Measurements from ENCODE around the gene STX1B.

Gene STX1B

GRCh38 chr16:30974348-30974747, 36.1 kb downstream of the STX1B start:
- DNase-seq, result no peak

DNA sequence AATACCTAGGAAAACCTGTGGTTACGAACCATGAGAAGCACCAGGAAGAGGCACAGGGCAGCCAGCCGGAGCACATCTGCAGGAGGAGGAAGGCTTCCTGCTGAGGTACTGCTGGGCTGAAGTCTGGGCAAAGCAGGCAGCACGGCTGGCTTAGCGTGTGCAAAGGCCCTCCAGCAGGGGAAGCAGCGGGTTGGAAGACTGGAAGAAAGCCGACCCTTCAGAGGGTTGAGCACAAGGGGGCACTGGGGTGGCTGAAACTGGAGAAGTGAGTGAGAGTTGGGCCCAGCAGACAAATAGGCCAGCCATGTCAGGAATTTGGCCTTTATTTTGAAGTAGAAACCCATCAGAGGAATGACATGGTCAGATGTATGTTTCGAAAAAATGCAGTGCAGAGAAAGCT, 37.6 kb downstream of the STX1B start:
- DNase-seq, result peak; percentile 16

DNA sequence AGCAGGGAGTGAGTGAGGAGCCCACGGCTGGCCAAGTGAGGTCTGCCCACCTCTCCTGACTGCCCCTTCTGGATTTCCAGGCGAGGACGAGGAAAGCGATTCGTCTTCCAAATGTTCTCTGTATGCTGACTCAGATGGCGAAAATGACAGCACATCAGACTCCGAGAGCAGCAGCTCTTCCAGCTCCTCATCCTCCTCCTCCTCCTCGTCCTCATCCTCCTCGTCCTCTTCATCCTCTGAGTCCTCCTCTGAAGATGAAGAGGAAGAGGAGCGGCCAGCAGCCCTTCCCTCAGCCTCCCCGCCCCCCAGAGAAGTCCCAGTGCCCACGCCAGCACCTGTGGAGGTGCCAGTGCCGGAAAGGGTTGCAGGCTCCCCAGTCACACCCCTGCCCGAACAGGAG, 39.1 kb downstream of the STX1B start:
- DNase-seq, result no peak

DNA sequence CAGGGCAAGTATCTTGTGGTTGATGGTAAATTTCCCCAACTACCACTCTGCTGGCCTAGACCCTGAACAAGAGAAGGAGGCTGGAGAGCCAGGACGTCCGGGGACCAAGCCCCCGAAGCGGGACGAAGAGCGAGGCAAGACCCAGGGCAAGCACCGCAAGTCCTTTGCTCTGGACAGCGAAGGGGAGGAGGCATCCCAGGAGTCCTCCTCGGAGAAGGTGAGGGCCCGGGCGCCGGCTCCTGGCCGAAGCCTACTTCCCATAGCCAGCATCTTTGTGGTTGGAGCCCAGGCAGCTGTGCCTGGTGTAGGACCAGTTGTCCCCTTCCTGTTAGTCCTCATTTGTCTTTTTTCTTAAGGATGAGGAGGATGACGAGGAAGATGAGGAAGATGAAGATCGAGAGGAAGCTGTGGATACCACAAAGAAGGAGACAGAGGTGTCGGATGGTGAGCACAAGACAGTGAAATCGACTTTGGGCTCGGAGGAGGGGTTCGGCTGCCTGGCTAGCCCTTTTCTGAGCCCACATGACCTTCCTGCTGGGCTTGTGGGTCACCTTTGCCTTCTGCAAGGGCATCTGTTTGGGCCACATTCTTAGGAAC, 41.1 kb downstream of the STX1B start:
- no peak for DNase-seq

GRCh38 chr16:30967795-30968194, 42.6 kb downstream of the STX1B start:
- no peak for DNase-seq

DNA sequence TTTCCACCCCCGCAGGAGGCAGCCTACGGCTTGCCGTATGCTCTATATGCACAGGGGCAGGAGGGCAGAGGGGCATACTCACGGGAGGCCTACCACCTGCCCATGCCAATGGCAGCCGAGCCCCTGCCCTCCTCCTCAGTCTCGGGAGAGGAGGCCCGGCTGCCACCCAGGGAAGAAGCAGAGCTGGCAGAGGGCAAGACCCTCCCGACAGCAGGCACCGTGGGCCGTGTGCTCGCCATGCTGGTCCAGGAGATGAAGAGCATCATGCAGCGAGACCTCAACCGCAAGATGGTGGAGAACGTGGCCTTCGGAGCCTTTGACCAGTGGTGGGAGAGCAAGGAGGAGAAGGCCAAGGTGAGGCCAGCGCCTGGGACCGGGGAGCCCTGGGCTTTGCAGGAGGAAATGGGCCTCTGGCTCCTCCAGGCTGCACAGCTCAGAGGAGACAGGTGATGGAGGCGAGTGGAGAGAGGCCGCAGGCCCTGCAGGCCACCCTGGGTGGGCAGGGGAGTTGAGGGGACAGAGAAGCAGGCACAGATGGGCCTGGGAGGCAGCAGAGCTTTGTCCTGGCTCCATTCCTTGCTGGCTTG, 44.3 kb downstream of the STX1B start:
- no peak for DNase-seq

- no peak for DNase-seq
Measured at GRCh38 chr16:30965436-30965835, 45.0 kb downstream of the STX1B start.

DNA sequence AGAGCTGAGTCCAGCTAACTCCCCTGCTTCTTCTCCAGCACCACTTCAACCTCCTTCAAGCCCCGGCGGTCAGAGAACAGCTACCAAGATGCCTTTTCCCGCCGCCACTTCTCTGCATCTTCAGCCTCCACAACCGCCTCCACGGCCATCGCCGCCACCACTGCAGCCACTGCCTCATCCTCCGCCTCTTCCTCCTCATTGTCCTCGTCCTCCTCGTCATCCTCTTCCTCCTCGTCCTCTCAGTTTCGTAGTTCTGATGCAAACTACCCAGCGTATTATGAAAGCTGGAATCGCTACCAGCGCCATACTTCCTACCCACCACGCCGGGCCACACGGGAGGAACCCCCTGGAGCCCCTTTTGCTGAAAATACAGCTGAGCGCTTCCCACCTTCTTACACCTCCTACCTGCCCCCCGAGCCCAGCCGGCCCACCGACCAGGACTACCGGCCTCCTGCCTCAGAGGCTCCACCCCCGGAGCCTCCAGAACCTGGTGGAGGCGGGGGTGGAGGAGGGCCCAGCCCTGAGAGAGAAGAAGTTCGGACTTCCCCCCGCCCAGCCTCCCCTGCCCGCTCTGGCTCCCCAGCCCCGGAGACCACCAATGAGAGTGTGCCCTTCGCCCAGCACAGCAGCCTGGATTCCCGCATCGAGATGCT, 45.7 kb downstream of the STX1B start:
- DNase-seq, result no peak

DNA sequence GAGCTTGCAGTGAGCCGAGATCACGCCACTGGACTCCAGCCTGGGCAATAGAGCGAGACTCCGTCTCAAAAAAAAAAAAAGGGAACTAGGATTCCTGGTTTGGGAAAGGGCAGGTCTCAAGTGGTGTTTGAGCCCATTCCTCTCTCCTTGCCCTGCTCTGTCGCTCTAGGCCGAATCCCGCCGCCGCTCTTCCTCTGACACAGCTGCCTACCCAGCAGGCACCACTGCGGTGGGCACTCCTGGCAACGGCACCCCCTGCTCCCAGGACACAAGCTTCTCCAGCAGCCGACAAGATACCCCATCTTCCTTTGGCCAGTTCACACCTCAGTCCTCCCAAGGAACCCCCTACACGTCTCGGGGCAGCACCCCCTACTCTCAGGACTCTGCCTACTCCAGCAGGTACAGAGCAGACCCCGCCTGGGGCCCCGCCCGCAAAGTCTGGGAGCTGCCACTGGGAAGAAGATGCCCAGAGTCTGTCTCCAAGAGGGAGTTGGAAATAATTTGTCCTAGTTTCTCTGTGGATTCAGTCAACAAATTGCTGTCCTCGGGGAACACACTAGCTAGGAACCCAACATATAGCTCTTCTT, 46.4 kb downstream of the STX1B start:
- no peak for DNase-seq

GRCh38 chr16:30961384-30961783, 49.1 kb downstream of the STX1B start:
- no peak for DNase-seq

GRCh38 chr16:30958175-30959079, 52.0 kb downstream of the STX1B start:
- peak; percentile 41 for DNase-seq

GRCh38 chr16:30957456-30958174, 52.8 kb downstream of the STX1B start, which contains the start of gene SETD1A:
Gene SETD1A (plus strand): TSS chr16:30957754. CDS start chr16:30958732, 978 bp downstream.
- peak; percentile 95 for DNase-seq

GRCh38 chr16:30956601-30957455, 53.6 kb downstream of the STX1B start:
- DNase-seq, result peak; percentile 85

GRCh38 chr16:30954993-30955392, 55.4 kb downstream of the STX1B start:
- no peak for DNase-seq

GRCh38 chr16:30953511-30954124, 56.8 kb downstream of the STX1B start:
- DNase-seq, result peak; percentile 72

- no peak for DNase-seq
Measured at GRCh38 chr16:30953111-30953510, 57.3 kb downstream of the STX1B start.

DNA sequence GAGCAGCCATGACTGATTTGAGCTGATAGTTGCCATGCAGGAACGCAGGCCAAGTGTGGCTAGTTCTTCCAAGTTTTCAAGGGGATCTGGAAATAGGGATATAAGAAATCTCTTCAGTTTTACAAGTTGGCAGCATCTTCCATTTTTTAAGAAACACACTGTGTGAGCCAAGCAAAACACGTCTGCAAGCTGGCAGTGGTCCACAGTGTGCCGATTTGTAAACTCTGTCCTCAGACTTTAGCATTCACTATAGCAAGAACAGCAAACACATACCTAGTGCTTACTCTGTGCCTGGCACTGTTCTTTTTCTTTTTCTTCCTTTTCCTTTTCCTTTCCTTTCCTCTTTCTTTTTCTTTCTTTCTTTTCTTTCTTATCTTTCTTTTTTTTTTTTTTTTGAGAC, 58.7 kb downstream of the STX1B start:
- peak; percentile 13 for DNase-seq

DNA sequence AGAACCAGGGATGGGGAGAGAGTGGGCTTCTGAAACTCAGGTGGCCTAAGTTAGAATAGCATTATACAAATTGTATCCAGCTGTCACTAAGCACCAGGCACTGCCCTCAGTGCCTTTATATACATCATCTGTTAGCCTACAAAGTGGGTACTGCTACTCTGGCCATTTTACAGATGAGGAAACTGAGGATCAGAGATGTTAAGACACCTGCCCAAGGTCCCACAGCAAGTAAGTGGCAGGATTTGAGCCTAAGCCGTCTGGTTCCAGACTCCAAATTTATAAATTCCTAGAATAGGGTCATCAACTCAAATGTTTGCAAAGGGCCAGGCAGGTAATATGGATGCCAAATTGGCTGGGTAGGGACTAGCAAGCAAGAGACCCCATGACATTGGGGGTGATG, 59.2 kb downstream of the STX1B start:
- no peak for DNase-seq

DNA sequence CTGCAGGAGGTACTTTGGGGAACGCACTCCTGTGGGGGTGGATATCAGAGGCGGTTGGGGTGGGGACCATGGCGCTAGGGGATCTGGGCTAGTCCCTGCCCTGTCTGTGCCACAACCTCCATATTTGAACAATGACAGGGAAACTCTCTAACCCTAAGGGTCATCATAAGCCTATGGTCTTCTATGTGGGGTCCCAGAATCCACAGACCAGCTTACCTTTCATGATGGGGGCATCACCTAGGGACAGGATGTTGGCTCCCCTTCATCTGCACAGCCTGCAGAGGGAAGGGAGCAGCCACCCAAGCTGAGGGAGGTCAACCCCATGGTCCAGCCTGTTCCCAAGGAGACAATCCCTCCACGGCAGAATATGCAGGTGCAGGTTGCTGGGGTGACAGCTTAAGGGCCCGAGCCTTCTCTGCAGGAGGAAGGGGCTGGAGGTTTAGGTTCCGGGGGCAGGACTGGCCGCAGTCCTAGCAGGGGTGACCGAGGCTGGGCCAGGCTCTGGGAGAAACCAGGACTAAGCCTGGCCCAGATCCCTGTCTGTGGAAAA, 59.8 kb downstream of the STX1B start:
- DNase-seq, result no peak
